K562 (cell line): Measurements from ENCODE around the gene GPR21. TPM values are rescaled to one million over a fixed set of nuclear protein-coding genes. Genes with fewer than 3 reads are reported as not detected.

Experiments
- FOSL1 ChIP-seq: fragments of 200-800 bp; sonication (Bioruptor generic); conservative IDR thresholded peaks from 2 replicates; pipeline ENCODE4 v1.6.1; 2016; ENCODE audit warnings: missing genetic modification characterization, missing compliant biosample characterization
- GABPB2 ChIP-seq: fragments of 250-450 bp; sonication (Bioruptor Pico); conservative IDR thresholded peaks from 2 replicates; pipeline ENCODE4 v1.5.1; 2021; ENCODE audit warnings: mild to moderate bottlenecking
- GTF2F1 ChIP-seq: IDR thresholded peaks from 2 replicates; pipeline ENCODE4 v1.6.1; 2011; ENCODE audit warnings: low read depth, low read length, improper control_type of control experiment
- PREB ChIP-seq: sonication (generic); formaldehyde crosslinking; IDR thresholded peaks from 2 replicates; pipeline ENCODE4 v1.8.1; 2023; ENCODE audit warnings: mild to moderate bottlenecking, missing genetic modification reagents
- RBBP5 ChIP-seq: fragments of 200-600 bp; sonication (generic); IDR thresholded peaks from 2 replicates; pipeline ENCODE4 v1.6.1; 2012; ENCODE audit warnings: borderline replicate concordance, mild to moderate bottlenecking, low read length, control low read depth, inconsistent platforms; ENCODE audit not compliant: insufficient read depth, poor library complexity, severe bottlenecking
- RBM15 ChIP-seq: fragments of 200-400 bp; formaldehyde crosslinking; IDR thresholded peaks from 2 replicates; pipeline ENCODE4 v1.6.1; 2018; ENCODE audit warnings: mild to moderate bottlenecking, low read length, moderate library complexity; ENCODE audit not compliant: insufficient read depth
- RNF2 ChIP-seq: sonication (generic); IDR thresholded peaks from 2 replicates; pipeline ENCODE4 v1.6.1; 2016
- RNF219 ChIP-seq: fragments of 250-450 bp; sonication (Bioruptor Pico); IDR thresholded peaks from 2 replicates; pipeline ENCODE4 v1.5.0; 2022; ENCODE audit warnings: mild to moderate bottlenecking
- SMC3 ChIP-seq: conservative IDR thresholded peaks from 2 replicates; pipeline ENCODE4 v1.6.1; 2011; ENCODE audit warnings: low read depth, low read length, improper control_type of control experiment; ENCODE audit not compliant: insufficient read depth
- TCF7 ChIP-seq: sonication (generic); IDR thresholded peaks from 2 replicates; pipeline ENCODE4 v1.6.1; 2016; ENCODE audit warnings: antibody characterized with exemption, borderline replicate concordance
- THRAP3 ChIP-seq: fragments of 450-650 bp; IDR thresholded peaks from 2 replicates; pipeline ENCODE4 v1.6.1; 2016; ENCODE audit warnings: mild to moderate bottlenecking, inconsistent platforms, borderline replicate concordance
- ZNF212 ChIP-seq: fragments of 450-650 bp; formaldehyde crosslinking; IDR thresholded peaks from 2 replicates; pipeline ENCODE4 v1.4.0; 2020; ENCODE audit warnings: mild to moderate bottlenecking
- ZNF384 ChIP-seq: IDR thresholded peaks from 2 replicates; pipeline ENCODE4 v1.6.1; 2012; ENCODE audit warnings: low read depth, low read length, improper control_type of control experiment
- ZNF583 ChIP-seq: fragments of 250-450 bp; sonication (Bioruptor Pico); IDR thresholded peaks from 2 replicates; pipeline ENCODE4 v1.4.0; 2020
- ZNF586 ChIP-seq: fragments of 450-650 bp; formaldehyde crosslinking; conservative IDR thresholded peaks from 2 replicates; pipeline ENCODE4 v1.4.0; 2020; ENCODE audit warnings: mild to moderate bottlenecking, moderate library complexity
- ZNF717 ChIP-seq: fragments of 250-450 bp; sonication (Bioruptor Pico); IDR thresholded peaks from 2 replicates; pipeline ENCODE4 v1.5.0; 2021
- polyA plus RNA-seq, 8 experiments: library from polyadenylated mRNA; depleted of rRNA in 4 of 8; stranded (reverse) in 5 of 8; unstranded in 3 of 8; fragments of >200 nt; fragmentation: Nextera tagmentation in 2 of 8; fragmentation: Illumina TruSeq in 1 of 8; extraction: Ambion mirVana in 2 of 8; extraction: Trizol in 1 of 8; gene quantifications; 2 replicates each; pipeline versions ENCODE4 v1.2.1 to v1.2.3, GENCODE V29; 2011 to 2014; ENCODE audit warnings: inconsistent platforms in 1 of 8, missing spikeins in 1 of 8
- total RNA-seq, 7 experiments: library from RNA; depleted of rRNA in 6 of 7; stranded (reverse); fragments of >200 nt in 6 of 7; fragmentation: Illumina TruSeq in 2 of 7; extraction: Trizol in 2 of 7; gene quantifications; 2 replicates each; pipeline versions ENCODE4 v1.2.1 to v1.2.3, GENCODE V29; 2011 to 2021; ENCODE audit warnings: low replicate concordance in 1 of 7
- TF ChIP-seq, protein P1 (sequence below): fragments of 250-450 bp; sonication (Bioruptor Pico); IDR thresholded peaks from 2 replicates; pipeline ENCODE4 v1.4.0; 2020; ENCODE audit warnings: mild to moderate bottlenecking
- TF ChIP-seq, protein P2 (sequence below): fragments of 450-650 bp; formaldehyde crosslinking; IDR thresholded peaks from 2 replicates; pipeline ENCODE4 v1.4.0; 2020; ENCODE audit warnings: mild to moderate bottlenecking, moderate library complexity
- TF ChIP-seq, protein P3 (sequence below): fragments of 250-450 bp; sonication (Bioruptor Pico); IDR thresholded peaks from 2 replicates; pipeline ENCODE4 v1.6.1; 2021; ENCODE audit warnings: mild to moderate bottlenecking
- TF ChIP-seq, protein P4 (sequence below): fragments of 450-650 bp; IDR thresholded peaks from 2 replicates; pipeline ENCODE4 v1.6.1; 2017; ENCODE audit warnings: antibody characterized with exemption

The GPR21 gene
- total and polyA plus RNA-seq, 9 of the 15 experiments (the other 6 are each of a cell fraction or from before 2014, with no cell fraction given) = 0.16 to 0.83 (median 0.36) TPM; not detected in 6

GRCh38 chr9:122991370-122991830 lies 42.1 kb upstream of the GPR21 start (continued):
- peak; percentile 48; the same call in 1 of the 2 replicates for TF ChIP-seq SMC3
- TF ChIP-seq, protein P1, sequence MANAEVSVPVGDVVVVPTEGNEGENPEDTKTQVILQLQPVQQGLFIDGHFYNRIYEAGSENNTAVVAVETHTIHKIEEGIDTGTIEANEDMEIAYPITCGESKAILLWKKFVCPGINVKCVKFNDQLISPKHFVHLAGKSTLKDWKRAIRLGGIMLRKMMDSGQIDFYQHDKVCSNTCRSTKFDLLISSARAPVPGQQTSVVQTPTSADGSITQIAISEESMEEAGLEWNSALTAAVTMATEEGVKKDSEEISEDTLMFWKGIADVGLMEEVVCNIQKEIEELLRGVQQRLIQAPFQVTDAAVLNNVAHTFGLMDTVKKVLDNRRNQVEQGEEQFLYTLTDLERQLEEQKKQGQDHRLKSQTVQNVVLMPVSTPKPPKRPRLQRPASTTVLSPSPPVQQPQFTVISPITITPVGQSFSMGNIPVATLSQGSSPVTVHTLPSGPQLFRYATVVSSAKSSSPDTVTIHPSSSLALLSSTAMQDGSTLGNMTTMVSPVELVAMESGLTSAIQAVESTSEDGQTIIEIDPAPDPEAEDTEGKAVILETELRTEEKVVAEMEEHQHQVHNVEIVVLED (CRISPR knock-in tag) = no peak
- no peak for TF ChIP-seq PREB (CRISPR knock-in tag)
- TF ChIP-seq, protein P2, sequence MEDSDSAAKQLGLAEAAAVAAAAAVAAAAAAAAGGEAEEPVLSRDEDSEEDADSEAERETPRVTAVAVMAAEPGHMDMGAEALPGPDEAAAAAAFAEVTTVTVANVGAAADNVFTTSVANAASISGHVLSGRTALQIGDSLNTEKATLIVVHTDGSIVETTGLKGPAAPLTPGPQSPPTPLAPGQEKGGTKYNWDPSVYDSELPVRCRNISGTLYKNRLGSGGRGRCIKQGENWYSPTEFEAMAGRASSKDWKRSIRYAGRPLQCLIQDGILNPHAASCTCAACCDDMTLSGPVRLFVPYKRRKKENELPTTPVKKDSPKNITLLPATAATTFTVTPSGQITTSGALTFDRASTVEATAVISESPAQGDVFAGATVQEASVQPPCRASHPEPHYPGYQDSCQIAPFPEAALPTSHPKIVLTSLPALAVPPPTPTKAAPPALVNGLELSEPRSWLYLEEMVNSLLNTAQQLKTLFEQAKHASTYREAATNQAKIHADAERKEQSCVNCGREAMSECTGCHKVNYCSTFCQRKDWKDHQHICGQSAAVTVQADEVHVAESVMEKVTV (CRISPR knock-in tag) = 0 out of 2 replicates have a peak, but pooled peaks have one; percentile 24
- no peak for TF ChIP-seq ZNF586 (CRISPR knock-in tag)
- no peak for TF ChIP-seq GTF2F1
- TF ChIP-seq, protein P3, sequence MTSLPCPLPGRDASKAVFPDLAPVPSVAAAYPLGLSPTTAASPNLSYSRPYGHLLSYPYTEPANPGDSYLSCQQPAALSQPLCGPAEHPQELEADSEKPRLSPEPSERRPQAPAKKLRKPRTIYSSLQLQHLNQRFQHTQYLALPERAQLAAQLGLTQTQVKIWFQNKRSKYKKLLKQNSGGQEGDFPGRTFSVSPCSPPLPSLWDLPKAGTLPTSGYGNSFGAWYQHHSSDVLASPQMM = no peak
- no peak for TF ChIP-seq RNF2
- TF ChIP-seq FOSL1 (tag) = peak; percentile 96
- no peak for TF ChIP-seq THRAP3
- no peak for TF ChIP-seq ZNF583 (CRISPR knock-in tag)
- no peak for TF ChIP-seq ZNF717 (CRISPR knock-in tag)
- no peak for TF ChIP-seq RNF219 (CRISPR knock-in tag)
- no peak for TF ChIP-seq TCF7
- no peak for TF ChIP-seq ZNF212
- peak; percentile 91 for TF ChIP-seq ZNF384
- TF ChIP-seq GABPB2 (CRISPR knock-in tag) = no peak
- TF ChIP-seq RBBP5 = no peak
- TF ChIP-seq, protein P4, sequence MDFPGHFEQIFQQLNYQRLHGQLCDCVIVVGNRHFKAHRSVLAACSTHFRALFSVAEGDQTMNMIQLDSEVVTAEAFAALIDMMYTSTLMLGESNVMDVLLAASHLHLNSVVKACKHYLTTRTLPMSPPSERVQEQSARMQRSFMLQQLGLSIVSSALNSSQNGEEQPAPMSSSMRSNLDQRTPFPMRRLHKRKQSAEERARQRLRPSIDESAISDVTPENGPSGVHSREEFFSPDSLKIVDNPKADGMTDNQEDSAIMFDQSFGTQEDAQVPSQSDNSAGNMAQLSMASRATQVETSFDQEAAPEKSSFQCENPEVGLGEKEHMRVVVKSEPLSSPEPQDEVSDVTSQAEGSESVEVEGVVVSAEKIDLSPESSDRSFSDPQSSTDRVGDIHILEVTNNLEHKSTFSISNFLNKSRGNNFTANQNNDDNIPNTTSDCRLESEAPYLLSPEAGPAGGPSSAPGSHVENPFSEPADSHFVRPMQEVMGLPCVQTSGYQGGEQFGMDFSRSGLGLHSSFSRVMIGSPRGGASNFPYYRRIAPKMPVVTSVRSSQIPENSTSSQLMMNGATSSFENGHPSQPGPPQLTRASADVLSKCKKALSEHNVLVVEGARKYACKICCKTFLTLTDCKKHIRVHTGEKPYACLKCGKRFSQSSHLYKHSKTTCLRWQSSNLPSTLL = no peak
- no peak for TF ChIP-seq RBM15
